ENCODE measurements around the gene PIP5K1A. TPM values are rescaled to one million over a fixed set of nuclear protein-coding genes. Genes with fewer than 3 reads are reported as not detected.

The PIP5K1A gene
- total and polyA plus RNA-seq, 9 of the 15 experiments (the other 6 are each of a cell fraction or from before 2014, with no cell fraction given): 1.9 to 42.4 (median 18.8) TPM

DNA sequence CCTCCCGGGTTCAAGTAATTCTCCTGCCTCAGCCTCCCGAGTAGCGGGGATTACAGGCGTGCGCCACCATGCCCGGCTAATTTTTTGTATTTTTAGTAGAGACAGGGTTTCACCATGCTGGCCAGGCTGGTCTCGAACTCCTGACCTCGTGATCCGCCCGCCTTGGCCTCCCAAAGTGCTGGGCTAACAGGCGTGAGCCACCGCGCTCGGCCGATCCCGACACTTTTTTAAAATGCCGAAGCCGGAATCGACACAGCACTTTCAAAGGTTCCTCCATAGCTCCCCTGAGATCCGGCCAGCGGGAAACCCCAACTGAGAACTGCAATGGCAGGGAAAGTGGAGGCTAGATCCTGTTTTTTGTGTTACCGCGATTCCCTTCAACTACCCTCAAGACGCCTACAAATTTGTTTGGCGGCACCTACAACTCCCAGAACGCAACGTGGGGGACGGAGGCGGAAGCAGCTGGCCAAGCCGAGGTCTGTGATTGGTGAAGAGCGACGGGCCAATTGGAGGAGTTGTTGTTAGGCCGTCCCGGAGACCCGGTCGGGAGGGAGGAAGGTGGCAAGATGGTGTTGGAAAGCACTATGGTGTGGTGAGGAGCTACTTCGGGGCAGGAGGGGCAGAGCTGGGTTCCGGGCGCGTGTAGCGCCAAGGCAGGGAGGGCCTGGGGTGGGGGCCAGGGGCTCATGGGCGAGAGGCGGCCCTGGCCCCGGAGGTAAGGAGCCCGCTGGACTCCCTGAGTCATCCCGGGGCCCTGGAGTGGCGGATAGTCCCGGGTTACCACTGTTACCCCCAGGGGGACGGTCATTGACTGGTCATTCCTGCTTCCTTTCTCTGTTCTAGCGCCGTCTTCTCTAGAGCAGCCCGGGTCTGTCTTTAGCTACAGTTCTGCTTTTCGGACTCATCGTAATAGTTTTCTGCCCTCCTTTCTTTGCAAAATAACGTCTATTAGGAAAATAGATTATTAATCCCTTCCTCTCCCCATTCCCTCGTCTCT is 56.2 kb downstream of the PIP5K1A start, which contains the start of gene PSMD4 (continued):
- TF ChIP-seq, protein P1, sequence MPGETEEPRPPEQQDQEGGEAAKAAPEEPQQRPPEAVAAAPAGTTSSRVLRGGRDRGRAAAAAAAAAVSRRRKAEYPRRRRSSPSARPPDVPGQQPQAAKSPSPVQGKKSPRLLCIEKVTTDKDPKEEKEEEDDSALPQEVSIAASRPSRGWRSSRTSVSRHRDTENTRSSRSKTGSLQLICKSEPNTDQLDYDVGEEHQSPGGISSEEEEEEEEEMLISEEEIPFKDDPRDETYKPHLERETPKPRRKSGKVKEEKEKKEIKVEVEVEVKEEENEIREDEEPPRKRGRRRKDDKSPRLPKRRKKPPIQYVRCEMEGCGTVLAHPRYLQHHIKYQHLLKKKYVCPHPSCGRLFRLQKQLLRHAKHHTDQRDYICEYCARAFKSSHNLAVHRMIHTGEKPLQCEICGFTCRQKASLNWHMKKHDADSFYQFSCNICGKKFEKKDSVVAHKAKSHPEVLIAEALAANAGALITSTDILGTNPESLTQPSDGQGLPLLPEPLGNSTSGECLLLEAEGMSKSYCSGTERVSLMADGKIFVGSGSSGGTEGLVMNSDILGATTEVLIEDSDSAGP (CRISPR knock-in tag; IDR thresholded peaks at IDR 0.05): no peak
- TF ChIP-seq TAF7 (tag; IDR thresholded peaks at IDR 0.05) (no peak; the same call in 1 of the 2 replicates), ZNF586 (CRISPR knock-in tag; conservative IDR thresholded peaks at IDR 0.05) (no peak)
- TF ChIP-seq, protein P2, sequence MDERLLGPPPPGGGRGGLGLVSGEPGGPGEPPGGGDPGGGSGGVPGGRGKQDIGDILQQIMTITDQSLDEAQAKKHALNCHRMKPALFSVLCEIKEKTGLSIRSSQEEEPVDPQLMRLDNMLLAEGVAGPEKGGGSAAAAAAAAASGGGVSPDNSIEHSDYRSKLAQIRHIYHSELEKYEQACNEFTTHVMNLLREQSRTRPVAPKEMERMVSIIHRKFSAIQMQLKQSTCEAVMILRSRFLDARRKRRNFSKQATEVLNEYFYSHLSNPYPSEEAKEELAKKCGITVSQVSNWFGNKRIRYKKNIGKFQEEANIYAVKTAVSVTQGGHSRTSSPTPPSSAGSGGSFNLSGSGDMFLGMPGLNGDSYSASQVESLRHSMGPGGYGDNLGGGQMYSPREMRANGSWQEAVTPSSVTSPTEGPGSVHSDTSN (CRISPR knock-in tag; IDR thresholded peaks at IDR 0.05; ENCODE audit: low read depth): no peak
- TF ChIP-seq, protein P2 (tag; conservative IDR thresholded peaks at IDR 0.05; ENCODE audit: low read depth): no peak

Data from K562 (cell line).